Caco-2 (cell line): ENCODE data around the gene TMEM131L. TPM values are rescaled to one million over a fixed set of nuclear protein-coding genes. Genes with fewer than 3 reads are reported as not detected.
A peak's percentile ranks its signal among the peaks of the same experiment; 100 is the strongest.

ENCODE experiments used
- BruUV-seq: library from RNA; stranded (reverse); fragments of 400-500 nt; replicated peaks from 2 replicates; lab custom pipeline; 2021; lab: Mats Ljungman, UMichigan
- CTCF ChIA-PET: fragments of 300-600 bp; sonication (Branson Sonifier 250); formaldehyde crosslinking; loops from one replicate; lab custom pipeline; 2022; ENCODE audit warnings: antibody characterized with exemption; lab: Charles Lee
- POLR2A ChIA-PET: fragments of 300-600 bp; sonication (Branson Sonifier 250); formaldehyde crosslinking; loops from one replicate; lab custom pipeline; 2022; ENCODE audit warnings: antibody characterized with exemption; lab: Charles Lee
- DNase-seq, 2 experiments: peaks; one replicate each; pipeline versions ENCODE4 v3.0.0 to v3.0.0-alpha.2; 2020 to 2022
- H3K27me3 ChIP-seq: replicated peaks from 2 replicates; pipeline ENCODE4 v1.6.0; 2011; ENCODE audit warnings: low read length; ENCODE audit not compliant: control insufficient read depth, insufficient read depth
- H3K36me3 ChIP-seq: 2 replicates; pipeline ENCODE4 v1.5.1; 2011; ENCODE audit warnings: low read length; ENCODE audit not compliant: control insufficient read depth, insufficient read depth
- H3K4me1 ChIP-seq: fragments of 250-450 bp; sonication (Bioruptor Pico); 2 replicates; pipeline ENCODE4 v1.5.1; 2020; ENCODE audit warnings: mild to moderate bottlenecking
- H3K4me3 ChIP-seq: 2 replicates; pipeline ENCODE4 v1.5.1; 2011; ENCODE audit warnings: low read depth, mild to moderate bottlenecking, control low read depth, low read length
- H3K9me3 ChIP-seq: fragments of 250-450 bp; sonication (Bioruptor Pico); 2 replicates; pipeline ENCODE4 v1.5.1; 2020; ENCODE audit warnings: mild to moderate bottlenecking, moderate library complexity
- H3K27ac Mint-ChIP-seq: one replicate; pipeline ENCODE4 v1.8.0; 2022; ENCODE audit warnings: mixed read lengths; ENCODE audit not compliant: unreplicated experiment
- H3K27me3 Mint-ChIP-seq: one replicate; pipeline ENCODE4 v1.8.0; 2022; ENCODE audit warnings: mixed read lengths; ENCODE audit not compliant: insufficient read depth, unreplicated experiment
- H3K36me3 Mint-ChIP-seq: one replicate; pipeline ENCODE4 v1.8.0; 2022; ENCODE audit warnings: mild to moderate bottlenecking, mixed read lengths; ENCODE audit not compliant: insufficient read depth, unreplicated experiment
- H3K4me1 Mint-ChIP-seq: one replicate; pipeline ENCODE4 v1.8.0; 2022; ENCODE audit warnings: low read depth, mixed read lengths; ENCODE audit not compliant: unreplicated experiment
- H3K4me3 Mint-ChIP-seq: one replicate; pipeline ENCODE4 v1.8.0; 2022; ENCODE audit warnings: mild to moderate bottlenecking, moderate library complexity, mixed read lengths; ENCODE audit not compliant: unreplicated experiment
- H3K9me3 Mint-ChIP-seq: one replicate; pipeline ENCODE4 v1.8.0; 2022; ENCODE audit warnings: mixed read lengths; ENCODE audit not compliant: unreplicated experiment
- intact Hi-C: fragments of 100-400 bp; cut with micrococcal nuclease; formaldehyde crosslinking; loops from one replicate; pipeline ENCODE4 v1.10.0; 2022; ENCODE audit not compliant: unreplicated experiment
- total RNA-seq: library from RNA; stranded (reverse); gene quantifications from 2 replicates; pipeline ENCODE4 v1.2.3, GENCODE V29; 2022
- TF ChIP-seq, protein P1 (sequence below), 2 experiments: fragments of 200-600 bp in 1 of 2; IDR thresholded peaks; 1 replicate in 1 of 2; 2 replicates in 1 of 2; pipeline versions ENCODE4 v1.5.1 to v1.8.0; 2011 to 2022; ENCODE audit warnings: antibody characterized with exemption in 1 of 2, control low read depth in 1 of 2, inconsistent platforms in 1 of 2, low read depth in 1 of 2, low read length in 1 of 2, mild to moderate bottlenecking in 1 of 2, moderate library complexity in 1 of 2; ENCODE audit not compliant: insufficient read depth in 1 of 2, severe bottlenecking in 1 of 2, unreplicated experiment in 1 of 2

Gene TMEM131L
- total RNA-seq, 1 experiment from 2014 or later = 20.8 TPM

DNA sequence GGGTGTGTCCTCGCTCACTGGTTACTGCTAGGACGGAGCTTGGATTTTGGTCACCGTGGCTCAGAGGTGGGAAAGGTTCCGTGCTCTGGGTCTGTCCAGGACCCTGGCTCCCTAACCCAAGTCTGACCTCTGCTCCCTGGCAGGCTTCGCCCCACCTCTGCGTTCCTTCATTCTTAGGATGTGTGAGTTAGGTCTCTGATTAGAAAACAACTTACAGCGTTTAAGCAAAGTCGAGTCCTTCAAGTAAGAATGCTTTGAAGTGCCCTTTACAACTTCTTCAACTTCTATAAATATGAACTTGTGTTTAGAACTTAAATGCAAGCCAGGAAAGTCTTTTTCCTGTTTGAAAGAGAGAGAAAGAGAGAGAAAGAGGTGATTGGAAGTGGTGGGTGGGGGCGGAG lies 218.8 kb downstream of the TMEM131L start:
- DNase-seq = no peak
- intact Hi-C loops = loop anchor here (2.0 kb wide), 1 partner anchor 66 kb away; no protein-coding TSS in a partner anchor
- POLR2A ChIA-PET = no interaction called here
- Mint-ChIP-seq H3K9me3 (peaks cover 16% of the 10 kb centered on the region), H3K4me1 (peaks cover 8% of the 10 kb centered on the region), H3K36me3 (peaks cover 4% of the 10 kb centered on the region), H3K4me3 (peak overlapping the region; percentile 77), H3K27me3 (no peaks in the 10 kb centered on the region), H3K27ac (no peak overlapping the region)
- Histone ChIP-seq H3K4me3 (peak overlapping the region; percentile 49), H3K36me3 (no peaks in the 10 kb centered on the region), H3K9me3 (peaks cover 25% of the 10 kb centered on the region), H3K4me1 (no peaks in the 10 kb centered on the region), H3K27me3 (no peaks in the 10 kb centered on the region)
- TF ChIP-seq, protein P1, sequence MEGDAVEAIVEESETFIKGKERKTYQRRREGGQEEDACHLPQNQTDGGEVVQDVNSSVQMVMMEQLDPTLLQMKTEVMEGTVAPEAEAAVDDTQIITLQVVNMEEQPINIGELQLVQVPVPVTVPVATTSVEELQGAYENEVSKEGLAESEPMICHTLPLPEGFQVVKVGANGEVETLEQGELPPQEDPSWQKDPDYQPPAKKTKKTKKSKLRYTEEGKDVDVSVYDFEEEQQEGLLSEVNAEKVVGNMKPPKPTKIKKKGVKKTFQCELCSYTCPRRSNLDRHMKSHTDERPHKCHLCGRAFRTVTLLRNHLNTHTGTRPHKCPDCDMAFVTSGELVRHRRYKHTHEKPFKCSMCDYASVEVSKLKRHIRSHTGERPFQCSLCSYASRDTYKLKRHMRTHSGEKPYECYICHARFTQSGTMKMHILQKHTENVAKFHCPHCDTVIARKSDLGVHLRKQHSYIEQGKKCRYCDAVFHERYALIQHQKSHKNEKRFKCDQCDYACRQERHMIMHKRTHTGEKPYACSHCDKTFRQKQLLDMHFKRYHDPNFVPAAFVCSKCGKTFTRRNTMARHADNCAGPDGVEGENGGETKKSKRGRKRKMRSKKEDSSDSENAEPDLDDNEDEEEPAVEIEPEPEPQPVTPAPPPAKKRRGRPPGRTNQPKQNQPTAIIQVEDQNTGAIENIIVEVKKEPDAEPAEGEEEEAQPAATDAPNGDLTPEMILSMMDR (IDR thresholded peaks at IDR 0.05; ENCODE audit: insufficient read depth in 1 of 2, low read depth in 1 of 2, low read length in 1 of 2, severe bottlenecking in 1 of 2, unreplicated experiment in 1 of 2) = no peak
- CTCF ChIA-PET = interaction anchor here (2.0 kb wide), 1 partner anchor 65 kb away, joined by 5 read pairs; no protein-coding TSS in a partner anchor
- no TSS peak for BruUV-seq

Other genes with a start within 250 kb of the TMEM131L start
- gene MND1, start 121.7 kb upstream of the TMEM131L start, total RNA-seq = 19.8 and 21.8 TPM in 2 replicates
- 7.8 and 11.0 TPM in 2 replicates for gene TLR2, start 217.9 kb downstream of the TMEM131L start, total RNA-seq